Measurements from ENCODE around the gene PI16. TPM values are rescaled to one million over a fixed set of nuclear protein-coding genes. Genes with fewer than 3 reads are reported as not detected.
A peak's percentile ranks its signal among the peaks of the same experiment; 100 is the strongest.
"Not testable (repeated sequence)": the region's sequence is repeated elsewhere in the genome, so short reads cannot be mapped to it uniquely, and the experiment has no call there.

The PI16 gene
- total RNA-seq, 4 donors from 2014 or later = 2.8 to 17.2 (median 3.9) TPM

- Histone ChIP-seq H3K27me3 (no peaks in the 10 kb centered on the region), H3K9me3 (no peaks in the 10 kb centered on the region), H3K36me3 (no peaks in the 10 kb centered on the region), H3K27ac (no peak overlapping the region), H3K4me1 (peaks cover 4% of the 10 kb centered on the region), H3K4me3 (no peak overlapping the region)
- DNase-seq (ENCODE audit: low spot score in 2 of 2) = no peak
- TF ChIP-seq POLR2A (IDR thresholded peaks at IDR 0.05) = no peak
- TF ChIP-seq EP300 (IDR thresholded peaks at IDR 0.05) = no peak
- TF ChIP-seq POLR2AphosphoS5 (IDR thresholded peaks at IDR 0.05) = no peak
- WGBS = 93% methylated on average over 7 of the region's 7 CpGs
Observed at GRCh38 chr6:36934901-36935300, 19.6 kb upstream of the PI16 start.

GRCh38 chr6:36936824-36937223, 17.7 kb upstream of the PI16 start:
- DNase-seq (ENCODE audit: low spot score in 2 of 2) = peak in 1 of 2 donors; percentile 9
- Histone ChIP-seq H3K4me3 (no peak overlapping the region), H3K27ac (no peak overlapping the region), H3K36me3 (no peaks in the 10 kb centered on the region), H3K9me3 (no peaks in the 10 kb centered on the region), H3K27me3 (no peaks in the 10 kb centered on the region), H3K4me1 (no peaks in the 10 kb centered on the region)
- TF ChIP-seq CTCF (IDR thresholded peaks at IDR 0.05) (no peak), EP300 (IDR thresholded peaks at IDR 0.05) (no peak), POLR2AphosphoS5 (IDR thresholded peaks at IDR 0.05) (no peak), POLR2A (IDR thresholded peaks at IDR 0.05) (no peak)
- 95% methylated on average over 5 of the region's 5 CpGs for WGBS

- no peaks in the 10 kb centered on the region for H3K4me1 ChIP-seq
- no peak overlapping the region for H3K4me3 ChIP-seq
- peak in 1 of 2 donors; percentile 32 for DNase-seq (ENCODE audit: low spot score in 2 of 2)
- H3K27ac ChIP-seq = no peak overlapping the region
- no peaks in the 10 kb centered on the region for H3K36me3 ChIP-seq
- WGBS = 91% methylated on average over 6 of the region's 6 CpGs
- no peaks in the 10 kb centered on the region for H3K27me3 ChIP-seq
- H3K9me3 ChIP-seq = no peaks in the 10 kb centered on the region
- TF ChIP-seq POLR2A (IDR thresholded peaks at IDR 0.05) = no peak
- TF ChIP-seq POLR2AphosphoS5 (IDR thresholded peaks at IDR 0.05) = no peak
- TF ChIP-seq EP300 (IDR thresholded peaks at IDR 0.05) = no peak
- TF ChIP-seq CTCF (IDR thresholded peaks at IDR 0.05) = no peak
Observed at GRCh38 chr6:36937896-36938295, 16.6 kb upstream of the PI16 start.

- Histone ChIP-seq H3K9me3 (no peaks in the 10 kb centered on the region), H3K27me3 (no peaks in the 10 kb centered on the region), H3K4me1 (no peaks in the 10 kb centered on the region), H3K4me3 (no peak overlapping the region), H3K36me3 (no peaks in the 10 kb centered on the region), H3K27ac (no peak overlapping the region)
- peak in 1 of 2 donors; percentile 26 for DNase-seq (ENCODE audit: low spot score in 2 of 2)
- WGBS = 93% methylated on average over 4 of the region's 4 CpGs
- no peak for TF ChIP-seq POLR2A (IDR thresholded peaks at IDR 0.05)
- TF ChIP-seq CTCF (IDR thresholded peaks at IDR 0.05) = no peak
- TF ChIP-seq EP300 (IDR thresholded peaks at IDR 0.05) = no peak
- TF ChIP-seq POLR2AphosphoS5 (IDR thresholded peaks at IDR 0.05) = no peak
Observed at GRCh38 chr6:36938536-36938935, 16.0 kb upstream of the PI16 start.

- 74% methylated on average over 5 of the region's 5 CpGs for WGBS
- peak in 1 of 2 donors; percentile 48 for DNase-seq (ENCODE audit: low spot score in 2 of 2)
Observed at GRCh38 chr6:36939005-36939404, 15.5 kb upstream of the PI16 start.

GRCh38 chr6:36940027-36940426, 14.5 kb upstream of the PI16 start:
- TF ChIP-seq POLR2A (IDR thresholded peaks at IDR 0.05) = no peak
- no peak for TF ChIP-seq EP300 (IDR thresholded peaks at IDR 0.05)
- no peak for TF ChIP-seq CTCF (IDR thresholded peaks at IDR 0.05)
- no peak for TF ChIP-seq POLR2AphosphoS5 (IDR thresholded peaks at IDR 0.05)
- WGBS = 93% methylated on average over 10 of the region's 10 CpGs
- no peaks in the 10 kb centered on the region for H3K36me3 ChIP-seq
- H3K27me3 ChIP-seq = no peaks in the 10 kb centered on the region
- peak in 1 of 2 donors; percentile 34 for DNase-seq (ENCODE audit: low spot score in 2 of 2)
- H3K4me1 ChIP-seq = no peaks in the 10 kb centered on the region
- H3K4me3 ChIP-seq = no peak overlapping the region
- no peaks in the 10 kb centered on the region for H3K9me3 ChIP-seq
- H3K27ac ChIP-seq = no peak overlapping the region

More at GRCh38 chr6:36939005-36939404, 15.5 kb upstream of the PI16 start:
- not testable (repeated sequence) for H3K4me1 ChIP-seq, H3K27me3 ChIP-seq, H3K27ac ChIP-seq, H3K9me3 ChIP-seq, H3K36me3 ChIP-seq, H3K4me3 ChIP-seq

- H3K27me3 ChIP-seq, H3K27ac ChIP-seq, H3K9me3 ChIP-seq, H3K4me1 ChIP-seq, H3K36me3 ChIP-seq, H3K4me3 ChIP-seq: not testable (repeated sequence)
- 93% methylated on average over 3 of the region's 40 CpGs for WGBS
- peak in 1 of 2 donors; percentile 12 for DNase-seq (ENCODE audit: low spot score in 2 of 2)
Observed at GRCh38 chr6:36941561-36941960, 13.0 kb upstream of the PI16 start.

GRCh38 chr6:36942329-36942728, 12.2 kb upstream of the PI16 start:
- not testable (repeated sequence) for H3K27ac ChIP-seq; H3K4me3 ChIP-seq; H3K4me1 ChIP-seq; DNase-seq (ENCODE audit: low spot score in 2 of 2); H3K27me3 ChIP-seq; H3K36me3 ChIP-seq; H3K9me3 ChIP-seq
- 80% methylated on average over 2 of the region's 2 CpGs for WGBS
